HT-29 (cell line): ENCODE results near the gene IGFALS. TPM values are rescaled to one million over a fixed set of nuclear protein-coding genes. Genes with fewer than 3 reads are reported as not detected.

Experiments used
- DNase-seq: peaks from one replicate; pipeline ENCODE4 v3.0.0-alpha.2; 2015; ENCODE audit warnings: low spot score
- total RNA-seq: library from RNA; depleted of rRNA; stranded (reverse); fragments of >200 nt; shearing (Covaris generic); gene quantifications from 2 replicates; pipeline ENCODE4 v1.2.3, GENCODE V29; 2014; rRNA removed

The IGFALS gene
- total RNA-seq, result 0.08 TPM in 1 of 2 replicates, not detected in the other

GRCh38 chr16:1793578-1794220 lies at the start of gene IGFALS:
Gene IGFALS, minus strand, starts transcription at chr16:1793705. Its CDS starts 53 bp downstream, at chr16:1793652.
- DNase-seq, result no peak

- DNase-seq, result no peak
Measured at GRCh38 chr16:1839554-1839953, 46.0 kb upstream of the IGFALS start.

- DNase-seq, result no peak
Measured at GRCh38 chr16:1834096-1834495, 40.6 kb upstream of the IGFALS start.

GRCh38 chr16:1832838-1833454 lies 39.4 kb upstream of the IGFALS start:
- DNase-seq, result no peak

GRCh38 chr16:1831186-1832075 lies 37.9 kb upstream of the IGFALS start:
- DNase-seq, result no peak

- no peak for DNase-seq
Measured at GRCh38 chr16:1830213-1830612, 36.7 kb upstream of the IGFALS start.

- DNase-seq, result peak; percentile 12
Measured at GRCh38 chr16:1828645-1829410, 35.3 kb upstream of the IGFALS start.

GRCh38 chr16:1826691-1827573 lies 33.4 kb upstream of the IGFALS start, which contains the start of the genes FAHD1 and HAGH:
Gene FAHD1, plus strand, starts transcription at chr16:1827206. Its CDS starts 33 bp downstream, at chr16:1827239.
Gene HAGH, minus strand, starts transcription at chr16:1826825. Its CDS starts 38 bp downstream, at chr16:1826787.
- peak; percentile 96 for DNase-seq

GRCh38 chr16:1825864-1826690 lies 32.6 kb upstream of the IGFALS start:
- peak; percentile 54 for DNase-seq

GRCh38 chr16:1825381-1825863 lies 31.9 kb upstream of the IGFALS start:
- DNase-seq, result no peak

GRCh38 chr16:1823821-1824220 lies 30.3 kb upstream of the IGFALS start:
- DNase-seq, result peak; percentile 80

GRCh38 chr16:1822801-1823200 lies 29.3 kb upstream of the IGFALS start:
- DNase-seq, result no peak

- DNase-seq, result no peak
Measured at GRCh38 chr16:1821861-1822611, 28.5 kb upstream of the IGFALS start.

- DNase-seq, result no peak
Measured at GRCh38 chr16:1820946-1821290, 27.4 kb upstream of the IGFALS start.

GRCh38 chr16:1820096-1820945 lies 26.8 kb upstream of the IGFALS start:
- DNase-seq, result no peak

GRCh38 chr16:1819611-1820010 lies 26.1 kb upstream of the IGFALS start:
- DNase-seq, result no peak

GRCh38 chr16:1818873-1819525 lies 25.5 kb upstream of the IGFALS start:
- no peak for DNase-seq
